GM21381 (cell line): ENCODE data around the gene U2AF1L4.
A peak's percentile ranks its signal among the peaks of the same experiment; 100 is the strongest.

Source experiments
- ATAC-seq: cut with Tn5 transposase; IDR thresholded peaks from one replicate; pipeline ENCODE4 v1.9.1; 2021; ENCODE audit warnings: mild to moderate bottlenecking, moderate library complexity; ENCODE audit not compliant: unreplicated experiment

The U2AF1L4 gene

DNA sequence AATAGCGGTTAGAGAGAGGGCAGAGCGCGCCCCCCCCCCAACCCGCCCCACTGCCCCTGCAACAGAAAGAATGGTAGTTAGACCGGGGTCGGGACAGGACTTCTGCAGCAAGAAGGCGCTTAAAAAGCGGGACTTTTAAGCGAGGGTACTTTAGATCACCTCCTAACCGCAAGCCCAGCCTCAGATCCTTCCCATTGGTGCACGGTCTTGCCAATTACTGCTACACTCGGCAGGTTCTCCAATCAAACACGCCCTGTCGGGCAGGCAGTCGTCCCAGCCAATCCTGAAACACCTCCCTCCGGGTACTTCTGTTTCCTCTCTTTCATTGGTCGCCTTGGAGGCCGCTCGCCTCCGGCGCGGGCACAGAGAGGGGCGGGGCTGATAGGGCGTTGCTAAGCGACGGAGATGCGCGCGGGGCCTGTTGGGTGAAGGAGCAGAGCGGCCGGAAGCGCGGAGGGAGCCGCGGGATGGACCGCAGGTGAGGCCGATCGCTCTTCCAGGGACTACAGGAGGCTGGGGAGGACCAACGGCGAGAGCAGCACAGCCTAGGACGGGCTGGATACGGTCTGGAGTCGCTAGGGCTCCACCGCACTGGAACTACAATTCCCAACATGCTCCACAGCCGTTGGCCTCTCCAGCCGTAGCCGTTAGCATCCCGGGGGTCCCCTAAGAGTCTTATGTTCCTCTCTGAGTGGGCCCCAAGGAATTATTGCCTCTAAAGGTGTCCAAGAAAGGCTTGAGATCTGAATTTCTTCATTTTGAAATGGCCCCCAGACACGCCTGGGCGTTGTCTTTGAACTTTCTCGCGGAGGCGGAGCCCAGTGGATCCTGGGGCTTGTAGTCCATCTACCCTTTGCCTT, 12.8 kb upstream of the U2AF1L4 start, which contains the start of gene PROSER3:
Gene PROSER3 (plus strand): TSS at position 428 of the 860 bp plus-strand sequence. CDS start 40 bp downstream, at position 468.
- peak; percentile 91 for ATAC-seq

DNA sequence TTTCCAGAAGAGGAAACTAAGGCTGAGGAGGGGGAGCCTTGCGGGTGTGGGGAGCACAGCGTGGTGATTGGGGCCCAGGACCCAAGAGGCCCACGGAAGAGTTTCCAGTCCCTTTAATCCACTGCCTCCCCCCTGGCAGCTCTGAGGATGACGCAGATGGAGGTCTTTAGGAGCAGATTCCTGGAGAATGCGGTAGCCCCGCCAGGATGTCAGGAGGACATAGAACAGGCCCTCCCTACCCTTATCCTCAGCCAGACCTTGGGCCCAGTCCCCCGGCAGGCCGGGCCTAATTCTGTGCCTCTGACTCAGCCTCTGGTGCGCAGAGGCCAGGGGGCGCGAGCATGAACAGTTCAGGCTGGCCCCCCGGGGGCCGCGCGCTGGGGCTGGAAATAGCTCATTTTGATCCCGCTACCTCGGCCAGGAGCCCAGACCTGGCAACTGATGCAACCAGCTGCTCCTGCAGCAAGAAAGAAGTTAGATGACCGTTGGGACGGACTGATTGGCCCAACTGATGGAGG, 12.1 kb upstream of the U2AF1L4 start:
- ATAC-seq = no peak

DNA sequence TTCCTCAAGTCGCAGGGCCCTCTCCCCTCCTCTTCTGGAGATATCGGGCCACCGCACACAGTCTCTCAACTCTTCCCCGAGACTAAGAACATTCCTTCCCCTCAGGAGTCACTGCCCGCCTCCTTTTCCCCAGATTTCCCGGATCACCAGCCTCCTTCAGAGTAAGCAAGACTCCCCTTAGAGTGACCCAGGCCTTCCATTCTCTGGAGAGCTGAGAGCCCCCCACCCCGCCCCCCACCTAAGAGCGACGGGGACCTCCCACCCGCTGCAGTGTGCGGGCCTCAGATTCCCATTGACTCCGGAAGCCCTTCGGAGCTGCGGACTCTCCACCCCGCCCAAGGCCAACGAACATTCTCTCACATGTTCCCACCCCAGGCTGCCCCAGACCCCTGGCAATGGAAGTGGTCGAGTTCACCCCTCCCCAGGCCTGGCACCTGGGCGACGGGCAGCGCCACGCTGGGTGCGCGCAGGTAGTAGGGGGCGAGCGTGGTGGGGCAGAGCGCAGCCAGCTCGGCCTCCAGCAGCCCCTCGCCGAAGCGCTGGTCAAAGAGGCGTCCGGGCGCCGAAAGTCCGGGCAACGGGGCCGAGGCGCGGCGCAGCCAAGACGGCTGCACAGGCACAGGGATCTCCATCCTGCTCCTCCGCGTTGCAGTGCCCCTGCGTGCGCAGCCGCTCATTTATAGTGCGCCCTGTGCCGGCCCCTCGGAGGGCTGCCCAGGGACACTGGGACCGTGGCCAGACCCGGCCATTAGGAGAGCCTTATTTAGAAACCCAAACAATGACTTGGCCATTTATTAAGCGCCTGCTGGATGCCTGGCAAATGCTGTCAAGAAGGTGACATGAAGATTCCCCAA, 11.4 kb upstream of the U2AF1L4 start, which contains the start of gene HSPB6:
Gene HSPB6 (minus strand): TSS at position 653 of the 854 bp plus-strand sequence. CDS start 21 bp downstream, at position 632.
- no peak for ATAC-seq

DNA sequence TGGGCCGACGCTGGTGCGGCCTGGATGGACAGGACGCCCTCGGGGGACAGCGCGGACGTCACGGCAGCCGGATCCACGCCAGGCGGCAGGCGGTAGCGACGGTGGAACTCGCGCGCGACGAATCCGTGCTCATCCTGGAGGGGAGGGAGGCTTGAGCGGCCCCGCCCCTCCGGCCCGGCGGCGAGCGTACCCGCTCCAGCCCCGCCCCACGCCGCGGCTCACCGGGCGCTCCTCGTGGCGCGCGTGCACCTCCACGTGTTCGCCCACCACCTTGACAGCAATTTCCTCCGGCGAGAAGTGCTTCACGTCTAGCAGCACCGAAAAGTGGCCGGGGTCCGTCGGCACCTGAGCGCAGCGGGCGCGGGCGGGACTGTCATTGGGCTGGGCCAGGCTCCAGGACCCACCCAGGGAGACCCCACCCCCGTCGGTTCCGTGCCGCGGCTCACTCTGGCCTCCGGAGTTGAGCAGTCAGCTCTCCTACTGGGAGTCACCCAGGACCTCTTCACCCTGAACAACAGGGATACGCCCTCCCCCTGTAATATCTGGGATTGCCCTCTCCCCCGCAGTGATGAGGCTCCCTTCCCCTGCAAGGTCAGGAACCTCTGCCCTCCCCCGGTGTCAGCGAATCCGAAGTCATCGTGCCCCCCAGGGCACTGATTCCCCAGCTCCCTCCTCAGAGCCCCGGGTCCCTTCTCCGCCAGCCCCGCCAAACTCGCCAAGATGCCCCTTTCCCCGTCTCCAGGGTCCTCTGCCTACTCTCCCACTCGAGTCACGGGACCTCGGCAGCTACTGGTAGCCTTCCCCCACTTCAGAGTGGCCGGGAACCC, 10.5 kb upstream of the U2AF1L4 start:
- no peak for ATAC-seq

DNA sequence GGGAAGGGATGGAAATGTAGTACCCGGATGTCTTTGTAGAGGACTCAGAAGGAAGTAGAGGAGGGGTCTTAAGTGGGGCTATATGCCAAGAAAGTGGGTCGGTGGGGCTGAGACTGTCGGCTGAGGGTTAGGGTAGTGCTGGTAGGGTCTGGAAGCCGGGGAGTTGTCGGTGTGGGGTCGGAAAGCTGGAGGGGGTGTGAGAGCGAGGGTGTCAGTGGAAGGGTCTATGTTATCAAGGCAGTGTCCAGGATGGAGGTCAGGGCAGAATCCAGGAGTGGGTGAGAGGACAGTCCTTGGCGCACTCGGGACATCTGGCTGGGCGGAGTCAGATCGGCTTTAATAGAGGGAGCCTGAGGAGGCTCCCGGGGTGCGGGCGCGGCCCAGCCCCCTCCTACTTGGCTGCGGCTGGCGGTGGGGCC, 9.9 kb upstream of the U2AF1L4 start:
- no peak for ATAC-seq

DNA sequence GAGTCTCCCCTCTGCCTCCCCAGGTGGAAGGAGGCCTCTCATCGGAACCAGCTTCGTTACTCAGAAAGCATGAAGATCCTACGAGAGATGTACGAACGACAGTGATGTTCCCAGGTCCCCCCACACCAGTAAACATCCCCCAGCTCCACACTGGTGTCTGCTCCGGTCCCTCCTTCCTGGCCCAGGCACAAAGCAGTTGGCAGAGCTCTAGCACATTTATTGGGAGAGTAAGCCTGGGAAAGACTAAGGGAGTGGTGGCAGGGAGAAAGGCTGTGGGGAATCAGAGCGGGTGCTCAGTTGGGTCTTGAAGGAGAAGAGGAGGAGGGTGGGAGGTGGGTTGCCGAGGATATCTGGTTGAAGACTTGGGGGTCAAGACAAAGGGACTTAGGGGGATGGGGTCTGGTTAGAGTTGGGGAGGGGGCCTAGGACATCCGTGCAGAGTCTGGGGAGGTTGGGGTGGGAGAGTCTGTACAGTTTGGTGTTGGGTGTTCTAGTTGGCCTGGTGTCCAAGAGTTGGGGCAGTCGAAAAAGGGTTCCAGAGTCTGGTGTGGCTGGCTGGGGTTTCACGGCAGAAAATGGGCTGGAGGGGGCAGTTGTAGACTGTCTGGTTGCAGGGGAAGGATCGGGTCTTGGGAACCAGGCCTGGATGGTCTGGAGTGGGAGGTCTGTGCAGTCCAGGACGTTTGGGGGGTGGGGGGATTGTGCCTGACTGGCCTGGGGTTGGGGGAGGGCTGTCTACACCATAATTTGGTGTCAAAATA, 9.3 kb upstream of the U2AF1L4 start:
- ATAC-seq = no peak

DNA sequence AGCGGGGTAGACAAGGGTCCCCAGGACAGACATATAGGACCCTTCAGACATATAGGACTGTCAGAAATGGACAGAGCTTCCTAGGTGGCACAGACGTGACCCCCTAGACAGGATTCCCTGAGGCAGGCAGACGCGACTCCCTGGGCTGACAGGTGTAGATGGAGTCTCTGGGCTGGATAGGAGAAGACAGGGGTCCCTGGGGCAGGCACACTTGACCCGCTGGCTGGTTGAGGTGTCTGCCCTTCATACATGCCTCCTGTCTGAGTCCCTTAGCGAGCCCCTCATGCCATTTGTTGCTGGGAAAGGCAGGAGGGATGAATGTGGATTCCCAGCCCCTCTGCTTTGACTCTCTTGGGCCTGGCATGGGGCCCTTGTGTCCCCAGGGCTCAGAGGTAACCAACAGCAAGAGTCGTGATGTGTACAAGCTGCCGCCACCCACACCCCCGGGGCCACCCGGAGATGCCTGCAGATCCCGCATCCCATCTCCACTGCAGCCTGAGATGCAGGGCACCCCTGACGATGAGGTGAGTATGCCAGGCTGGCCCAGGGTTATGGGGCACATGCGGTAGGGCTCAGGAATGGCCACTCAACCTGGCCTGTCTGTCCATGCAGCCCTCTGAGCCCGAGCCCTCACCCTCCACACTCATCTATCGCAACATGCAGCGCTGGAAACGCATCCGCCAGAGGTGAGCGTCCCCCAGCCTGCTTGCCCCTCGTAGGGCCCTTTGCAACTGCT, 8.6 kb upstream of the U2AF1L4 start:
- no peak for ATAC-seq

DNA sequence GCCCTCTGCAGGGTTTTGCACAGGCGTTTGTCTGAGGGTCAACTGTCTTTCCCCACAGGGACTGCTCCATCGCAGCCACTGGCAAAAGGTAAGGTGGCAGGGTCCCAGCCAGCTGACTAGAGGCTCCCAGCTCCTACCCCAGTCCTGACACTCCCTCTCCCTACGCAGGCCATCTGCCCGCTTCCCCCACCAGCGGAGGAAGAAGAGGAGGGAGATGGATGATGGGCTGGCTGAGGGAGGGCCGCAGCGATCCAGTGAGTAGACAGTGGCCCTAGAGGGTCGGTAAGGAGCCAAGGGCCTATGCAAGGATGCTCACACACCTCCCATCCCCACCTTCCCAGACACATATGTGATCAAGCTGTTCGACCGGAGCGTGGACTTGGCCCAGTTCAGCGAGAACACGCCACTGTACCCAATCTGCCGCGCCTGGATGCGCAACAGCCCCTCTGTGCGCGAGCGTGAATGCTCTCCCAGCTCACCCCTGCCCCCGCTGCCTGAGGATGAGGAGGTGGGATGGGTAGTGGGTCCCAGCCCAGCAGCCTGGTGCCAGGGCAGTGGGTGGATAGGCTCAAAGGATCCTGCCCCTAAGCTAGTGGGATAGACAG, 7.6 kb upstream of the U2AF1L4 start:
- no peak for ATAC-seq

DNA sequence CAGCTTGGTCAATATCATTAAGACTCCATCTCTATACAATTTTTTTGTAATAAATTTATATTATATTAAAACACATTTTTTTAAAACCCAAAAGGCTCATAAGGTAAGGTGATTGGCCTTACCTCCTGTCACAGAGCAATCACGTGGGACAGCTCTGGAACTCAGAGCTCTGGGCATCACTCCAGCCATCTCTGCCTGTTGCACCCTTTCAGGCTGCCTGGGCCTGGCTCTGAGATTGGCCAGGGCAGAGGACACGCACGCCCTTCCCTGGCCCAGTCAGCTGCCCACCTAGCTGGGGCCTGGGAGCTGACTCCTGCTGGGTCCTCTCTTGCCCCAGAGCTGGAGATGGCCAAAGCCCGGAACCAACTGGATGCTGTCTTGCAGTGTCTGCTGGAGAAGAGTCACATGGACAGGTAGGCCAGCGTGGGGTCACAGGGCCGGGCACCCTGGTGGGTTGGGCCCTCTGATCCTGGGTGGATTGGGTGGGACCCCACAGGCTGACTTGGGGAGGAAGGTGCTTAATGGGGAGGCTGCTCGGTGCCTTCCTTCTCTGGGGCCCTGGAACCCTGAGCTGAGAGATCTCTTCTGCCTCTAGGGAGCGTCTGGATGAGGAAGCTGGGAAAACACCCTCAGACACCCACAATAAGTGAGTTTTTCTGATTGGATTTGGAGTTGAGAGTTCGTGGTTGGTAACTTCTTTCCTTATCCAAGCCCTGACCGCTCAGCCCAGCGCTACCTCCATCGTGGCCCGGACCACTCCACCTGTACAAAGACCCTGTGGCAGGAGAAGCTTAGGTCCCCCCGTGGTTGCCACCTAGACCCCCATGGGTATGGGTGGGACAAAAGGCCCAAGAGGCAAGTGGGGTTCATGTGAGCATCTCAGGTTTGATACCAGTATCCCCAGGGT, 6.9 kb upstream of the U2AF1L4 start:
- no peak for ATAC-seq

DNA sequence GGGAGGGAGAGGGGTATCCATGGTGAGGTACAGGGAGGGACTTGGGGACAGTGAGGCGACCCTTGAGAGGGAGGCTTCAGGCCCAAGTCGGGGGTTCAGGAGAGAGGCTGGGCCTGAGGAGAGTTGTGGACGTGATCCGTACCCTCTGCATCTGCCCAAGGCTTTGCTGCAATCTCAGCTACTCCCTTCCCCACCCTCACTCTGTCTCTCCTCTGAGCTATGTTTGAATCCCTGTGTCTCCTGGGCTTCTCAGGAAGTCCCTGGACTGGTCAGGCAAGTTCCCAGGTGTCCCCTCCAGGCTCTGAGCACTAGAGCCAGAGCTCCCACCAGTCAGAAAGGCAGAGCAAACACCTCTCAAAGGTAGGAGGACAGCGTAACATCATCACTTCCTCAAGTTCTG, 4.9 kb upstream of the U2AF1L4 start:
- ATAC-seq = no peak

DNA sequence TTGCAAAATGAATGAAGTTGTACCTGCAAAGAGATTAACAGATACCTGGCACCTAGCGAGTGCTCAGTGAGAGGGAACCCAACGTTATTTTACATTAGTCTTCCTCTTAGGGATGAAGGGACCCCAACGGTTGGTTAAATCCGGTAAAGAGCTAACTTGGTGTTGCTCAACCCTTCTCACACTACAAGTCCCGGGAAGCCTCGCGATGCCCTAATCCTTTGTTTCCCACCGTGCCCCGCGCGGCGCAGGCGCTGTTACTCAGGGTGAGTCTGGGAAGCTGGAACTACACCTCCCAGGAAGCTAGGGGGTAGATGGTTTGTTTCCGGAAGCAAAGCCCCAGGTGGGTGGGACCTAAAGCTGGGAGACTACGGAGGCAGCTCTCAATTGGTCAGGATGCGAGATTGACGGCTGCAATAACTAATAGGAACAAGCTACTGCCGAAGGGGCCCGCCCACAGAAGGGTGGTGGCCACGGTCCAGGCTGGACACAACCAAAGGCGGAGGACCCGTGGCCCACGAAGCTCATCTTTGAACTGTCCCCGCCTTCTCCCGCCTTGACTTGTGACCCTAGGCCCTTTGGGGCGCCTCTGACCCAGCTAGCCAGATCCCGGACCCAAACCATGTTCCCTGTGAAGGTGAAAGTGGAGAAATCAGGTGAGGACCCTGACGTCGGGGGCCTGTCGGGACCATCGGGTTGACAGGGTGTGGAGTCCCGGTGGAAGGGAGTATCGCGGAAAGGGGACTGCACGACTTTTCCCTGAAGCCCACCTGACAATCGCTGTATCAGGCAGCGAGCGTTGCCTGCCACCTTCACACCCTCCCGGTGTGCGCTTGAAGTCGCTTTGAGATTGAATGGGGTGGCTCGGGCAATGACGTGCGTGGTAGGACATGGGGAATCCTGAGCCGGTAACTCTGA, 3.1 kb upstream of the U2AF1L4 start, which contains the start of gene LIN37:
Gene LIN37 (plus strand): TSS at position 471 of the 915 bp plus-strand sequence. CDS start 149 bp downstream, at position 620.
- peak; percentile 57 for ATAC-seq

DNA sequence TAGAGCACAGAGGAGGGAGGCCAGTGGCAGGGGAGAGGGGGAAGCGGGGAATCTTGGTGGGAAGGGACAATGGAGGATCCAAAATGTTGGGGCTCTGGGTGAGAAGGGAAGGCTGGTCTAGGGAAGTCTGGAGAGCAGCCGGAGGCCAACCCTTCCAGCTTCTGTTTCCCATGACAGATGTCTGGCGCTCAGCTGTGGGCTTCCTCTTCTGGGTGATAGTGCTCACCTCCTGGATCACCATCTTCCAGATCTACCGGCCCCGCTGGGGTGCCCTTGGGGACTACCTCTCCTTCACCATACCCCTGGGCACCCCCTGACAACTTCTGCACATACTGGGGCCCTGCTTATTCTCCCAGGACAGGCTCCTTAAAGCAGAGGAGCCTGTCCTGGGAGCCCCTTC, 1.3 kb upstream of the U2AF1L4 start:
- ATAC-seq = no peak

DNA sequence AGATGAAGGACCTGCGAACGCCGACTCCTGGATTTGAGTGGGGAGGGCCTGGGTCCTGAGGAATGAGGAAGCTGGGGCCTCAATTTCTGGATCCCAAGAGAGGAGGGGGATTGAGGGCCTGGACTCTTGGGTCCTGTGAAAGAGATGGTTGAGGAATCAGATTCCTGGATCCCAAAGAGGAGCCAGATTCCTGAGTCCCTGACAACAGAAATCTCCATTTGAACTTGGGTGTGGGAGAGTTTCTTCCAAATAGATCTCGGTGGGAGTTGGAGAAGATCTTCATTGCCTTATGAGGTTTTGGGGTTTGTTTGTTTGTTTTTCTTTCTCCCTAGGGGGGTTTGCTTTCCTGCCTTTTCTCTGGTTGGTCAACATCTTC, 857 bp upstream of the U2AF1L4 start:
- no peak for ATAC-seq

DNA sequence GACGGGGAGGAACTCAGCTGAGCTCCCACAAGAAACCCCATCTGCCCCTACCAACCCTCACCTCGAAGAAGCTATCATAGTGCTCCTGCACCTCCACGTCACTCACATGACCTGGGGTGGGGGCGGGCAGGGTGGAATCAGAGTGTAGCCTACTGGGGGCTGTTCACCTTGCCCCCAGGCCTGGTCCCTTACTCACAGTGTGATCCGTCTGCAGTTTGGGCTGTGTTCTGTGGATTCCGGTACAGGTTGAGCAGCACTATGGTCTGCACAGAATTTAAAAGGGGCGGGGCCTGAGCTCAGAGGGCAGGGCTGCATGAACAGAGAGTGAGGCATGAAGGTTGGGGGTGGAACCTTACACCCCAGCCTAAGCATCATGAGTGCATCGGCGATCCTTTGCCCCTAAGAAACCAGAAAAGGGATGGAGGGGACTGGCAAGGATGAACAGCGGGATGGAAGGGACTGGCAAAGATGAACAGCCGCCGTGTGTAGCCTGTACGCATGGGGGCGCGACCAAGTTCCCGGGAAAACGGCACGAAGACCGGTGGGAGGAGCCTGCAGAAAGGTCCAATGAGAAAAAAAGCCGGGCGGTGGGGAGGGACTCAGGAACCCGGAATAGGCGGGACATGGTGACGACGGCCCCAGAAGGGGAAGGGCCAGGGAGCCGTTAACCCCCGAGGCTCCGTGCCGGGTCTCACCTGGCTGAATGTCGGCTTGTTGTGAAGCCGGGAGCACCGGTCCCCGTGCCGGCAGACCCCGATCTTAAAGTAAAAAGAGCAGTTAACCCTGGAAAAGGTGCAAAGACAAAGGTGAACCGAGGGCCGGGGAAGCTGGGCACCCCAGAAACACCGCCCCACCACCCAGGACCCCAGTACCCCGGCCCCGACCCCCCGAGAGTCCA, 539 bp downstream of the U2AF1L4 start:
- peak; percentile 25 for ATAC-seq

DNA sequence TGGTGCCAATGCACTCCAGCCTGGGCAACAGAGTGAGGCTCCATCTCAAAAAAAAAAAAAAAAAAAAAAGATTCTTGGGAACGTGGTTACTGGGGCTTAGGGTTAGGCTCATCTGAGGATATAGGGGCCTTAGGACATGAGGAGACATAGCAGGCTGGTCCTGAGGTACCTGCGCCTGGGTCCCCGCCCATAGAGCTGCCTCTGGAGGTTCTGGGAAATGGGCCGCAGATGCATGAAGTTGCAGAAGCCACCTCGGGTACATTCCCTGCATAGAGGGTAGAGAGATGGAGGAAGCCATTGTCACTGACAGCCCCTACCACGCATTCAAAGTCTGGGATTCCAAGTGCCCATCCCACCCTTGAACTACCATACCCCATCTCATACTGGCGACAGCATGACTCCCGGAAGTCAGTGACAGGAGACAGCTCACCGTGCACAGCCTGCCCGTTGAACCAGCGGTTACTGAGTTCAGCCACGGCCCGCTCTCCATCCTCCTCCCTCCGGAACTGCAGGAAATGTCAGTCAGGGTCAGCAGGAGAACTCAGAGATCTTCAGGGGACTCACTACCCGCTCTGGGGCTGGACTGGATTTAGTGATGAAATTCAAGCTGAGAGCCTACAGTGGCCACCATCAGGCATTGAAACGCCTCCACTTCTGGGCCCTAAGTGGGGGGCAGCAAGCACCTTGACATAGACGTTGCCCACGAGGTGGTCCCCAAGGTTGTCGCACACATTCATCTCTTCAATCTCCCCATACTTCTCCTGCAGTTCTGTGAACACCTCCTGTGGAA, 1.4 kb downstream of the U2AF1L4 start:
- no peak for ATAC-seq
